NCI-H2171 treated with DMSO at 0.1 percent for 48 hours (cell line): ENCODE results near the gene IGLON5.
A peak's percentile ranks its signal among the peaks of the same experiment; 100 is the strongest.

Experiments used
- DNase-seq: peaks from one replicate; lab custom pipeline; 2025; lab: John Stamatoyannopoulos, UW

IGLON5 gene

DNA sequence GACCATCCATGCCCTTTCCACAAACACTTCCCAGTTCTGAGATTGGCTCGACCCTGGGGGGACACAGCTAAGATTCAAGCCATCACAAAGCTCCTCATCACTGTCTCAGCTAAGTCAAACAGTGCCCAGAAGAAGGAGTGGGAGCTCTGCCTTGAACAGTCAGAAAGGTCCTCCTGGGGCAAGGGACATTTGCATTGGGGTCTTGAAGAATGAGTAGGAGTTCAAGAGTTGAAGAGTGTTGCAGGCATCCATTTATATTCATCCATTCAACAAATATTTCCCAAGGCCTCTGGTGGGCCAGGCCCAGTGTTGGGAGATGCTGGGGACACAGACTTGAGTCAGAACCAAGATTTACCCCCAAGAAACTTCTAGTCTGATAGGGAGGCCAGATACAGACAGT is 6.5 kb downstream of the IGLON5 start:
- no peak for DNase-seq

DNA sequence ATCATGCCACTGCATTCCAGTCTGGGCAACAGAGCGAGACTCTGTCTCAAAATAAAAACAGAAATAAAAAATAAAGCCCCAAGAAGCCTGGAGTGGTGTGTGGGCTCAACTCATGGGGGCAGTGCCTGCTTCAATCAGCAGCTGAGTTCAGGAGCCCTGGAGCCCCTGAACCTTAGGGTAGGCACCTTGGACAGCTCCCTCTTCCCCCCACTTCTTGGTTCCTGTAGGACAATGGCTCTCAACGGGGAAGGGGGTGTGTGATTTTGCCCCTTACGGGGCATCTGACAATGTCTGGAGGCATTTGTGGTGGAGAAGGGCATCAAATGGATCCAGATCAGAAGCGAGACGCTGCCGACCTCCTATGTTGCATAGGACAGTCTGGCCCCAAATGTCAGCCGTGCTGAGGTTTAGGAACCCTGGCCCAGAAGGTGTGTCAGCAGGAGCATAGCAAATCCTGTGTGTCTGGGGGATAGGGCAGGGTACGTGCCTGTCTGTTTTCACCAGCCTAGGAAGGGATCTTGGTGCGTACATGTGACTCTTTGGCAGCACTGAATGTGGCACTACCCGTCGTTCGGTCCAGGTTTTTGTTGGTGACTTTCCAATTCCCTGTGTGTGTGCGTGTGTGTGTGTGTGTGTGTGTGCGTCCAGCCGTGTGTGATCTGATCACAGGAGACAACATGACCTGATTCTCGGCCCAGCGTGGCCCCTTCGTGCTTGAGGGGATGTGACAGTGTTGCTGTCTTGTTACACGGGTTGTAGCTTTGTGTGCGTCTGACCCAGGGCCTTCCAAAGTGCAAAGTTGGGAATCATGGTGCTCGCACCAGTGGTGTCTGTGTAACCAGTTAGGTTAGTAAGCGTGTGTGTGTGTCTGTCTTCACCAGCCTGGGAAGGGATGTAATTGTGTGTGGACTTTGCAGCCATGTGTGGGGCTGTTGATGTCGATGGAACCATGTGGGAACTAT is 7.5 kb downstream of the IGLON5 start:
- DNase-seq: no peak

DNA sequence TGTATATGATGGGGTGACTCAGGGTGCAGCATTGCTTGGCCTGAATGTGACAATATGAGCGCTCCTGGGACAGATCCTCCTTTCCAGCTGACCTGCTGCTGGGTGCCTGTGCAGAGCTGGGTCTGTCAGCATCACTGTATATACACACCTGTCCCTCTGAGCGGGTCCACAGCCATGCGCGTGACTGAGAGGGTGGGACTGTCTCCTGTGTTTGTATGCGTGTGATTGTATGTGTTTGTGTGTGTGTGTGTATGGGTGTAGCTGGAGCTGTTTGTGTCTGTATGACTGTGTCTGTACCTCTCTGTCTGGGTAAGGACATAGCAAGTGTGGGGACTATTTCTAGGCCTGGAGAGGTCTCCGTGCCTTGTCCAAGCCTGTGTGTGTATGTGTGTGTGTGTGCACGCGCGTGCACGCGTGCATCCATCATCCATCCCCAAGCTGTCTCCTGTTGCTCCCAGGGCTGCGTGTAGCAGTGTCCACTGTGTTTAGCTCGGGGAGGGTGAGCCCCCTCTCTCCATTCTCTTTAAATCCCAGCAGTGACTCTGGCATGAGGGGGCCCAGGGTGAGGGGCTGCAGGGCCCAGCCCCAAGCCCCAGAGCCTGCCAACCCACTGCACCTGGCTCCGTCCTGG is 8.3 kb downstream of the IGLON5 start:
- DNase-seq: no peak

DNA sequence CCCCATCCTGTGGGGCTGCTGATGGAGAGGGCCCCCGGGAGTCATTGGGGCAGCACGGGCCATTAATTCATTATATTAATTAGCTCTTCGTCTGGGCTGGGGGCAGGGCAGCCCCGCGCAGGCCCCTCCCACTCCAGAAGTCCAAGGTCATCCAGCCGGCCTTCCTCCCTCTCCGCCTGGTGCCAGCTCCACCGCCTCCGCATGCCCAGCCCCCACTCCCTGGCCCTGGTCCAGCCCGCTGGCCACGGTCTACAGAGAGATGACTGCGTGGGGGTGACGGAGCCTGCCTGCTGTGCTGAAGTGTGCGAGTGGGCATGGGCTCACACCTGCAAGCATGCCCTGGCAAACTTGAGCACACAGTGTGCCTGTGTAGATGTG is 8.8 kb downstream of the IGLON5 start:
- DNase-seq: no peak

DNA sequence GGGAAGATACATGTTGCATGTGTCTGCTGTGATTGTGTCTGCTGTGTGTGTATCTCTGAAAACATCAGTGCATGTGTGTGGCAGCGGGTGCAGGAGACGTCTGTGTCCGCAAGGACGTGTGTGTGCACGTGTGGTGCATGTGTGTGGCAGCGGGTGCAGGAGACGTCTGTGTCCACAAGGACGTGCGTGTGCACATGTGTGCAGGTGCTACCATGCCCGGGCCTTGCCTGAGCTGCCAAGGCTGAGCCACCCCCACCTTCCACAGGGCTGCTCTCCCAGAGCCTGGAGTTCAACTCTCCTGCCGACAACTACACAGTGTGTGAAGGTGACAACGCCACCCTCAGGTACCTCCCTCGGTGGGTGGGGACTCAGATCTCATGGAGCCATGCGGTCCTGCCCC is 10.4 kb downstream of the IGLON5 start:
- DNase-seq: no peak

DNA sequence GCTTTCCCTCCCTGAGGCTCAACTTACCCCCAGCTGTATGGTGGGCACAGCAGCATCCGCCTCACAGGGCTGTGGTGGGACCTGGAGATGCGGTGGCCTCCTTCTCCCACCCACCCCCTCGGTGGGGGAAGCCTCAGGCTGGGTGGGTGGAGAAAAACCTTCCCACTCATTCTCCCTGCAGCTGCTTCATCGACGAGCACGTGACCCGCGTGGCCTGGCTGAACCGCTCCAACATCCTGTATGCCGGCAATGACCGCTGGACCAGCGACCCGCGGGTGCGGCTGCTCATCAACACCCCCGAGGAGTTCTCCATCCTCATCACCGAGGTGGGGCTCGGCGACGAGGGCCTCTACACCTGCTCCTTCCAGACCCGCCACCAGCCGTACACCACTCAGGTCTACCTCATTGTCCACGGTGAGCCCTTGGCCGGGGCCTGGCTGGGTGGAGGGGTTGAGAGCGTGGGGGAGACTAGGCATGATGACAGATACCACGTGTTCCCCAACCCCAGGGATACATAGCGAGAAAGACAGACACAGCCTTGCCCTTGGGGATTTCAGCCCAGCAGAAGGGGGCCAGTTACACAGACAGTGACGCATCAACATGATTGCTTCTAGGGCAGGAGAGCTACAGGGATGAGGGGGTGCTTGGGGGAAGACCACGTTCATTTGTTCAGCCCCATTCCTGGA is 12.2 kb downstream of the IGLON5 start:
- DNase-seq: no peak

DNA sequence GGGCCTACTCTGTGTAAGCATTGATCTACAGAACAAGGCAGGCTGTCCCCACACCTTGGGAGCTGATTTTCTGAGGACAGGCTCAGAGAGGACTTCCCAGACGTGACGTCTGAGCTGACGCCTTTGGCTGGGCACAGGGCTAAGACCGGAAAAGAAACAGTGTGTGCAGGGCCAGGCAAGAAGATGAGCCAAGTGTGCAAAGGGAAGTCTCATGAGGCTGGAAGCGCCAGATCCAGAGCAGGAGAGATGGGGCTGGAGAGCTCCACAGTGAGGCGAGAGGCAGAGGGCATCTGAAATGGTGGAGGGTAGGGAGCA is 12.7 kb downstream of the IGLON5 start:
- no peak for DNase-seq

DNA sequence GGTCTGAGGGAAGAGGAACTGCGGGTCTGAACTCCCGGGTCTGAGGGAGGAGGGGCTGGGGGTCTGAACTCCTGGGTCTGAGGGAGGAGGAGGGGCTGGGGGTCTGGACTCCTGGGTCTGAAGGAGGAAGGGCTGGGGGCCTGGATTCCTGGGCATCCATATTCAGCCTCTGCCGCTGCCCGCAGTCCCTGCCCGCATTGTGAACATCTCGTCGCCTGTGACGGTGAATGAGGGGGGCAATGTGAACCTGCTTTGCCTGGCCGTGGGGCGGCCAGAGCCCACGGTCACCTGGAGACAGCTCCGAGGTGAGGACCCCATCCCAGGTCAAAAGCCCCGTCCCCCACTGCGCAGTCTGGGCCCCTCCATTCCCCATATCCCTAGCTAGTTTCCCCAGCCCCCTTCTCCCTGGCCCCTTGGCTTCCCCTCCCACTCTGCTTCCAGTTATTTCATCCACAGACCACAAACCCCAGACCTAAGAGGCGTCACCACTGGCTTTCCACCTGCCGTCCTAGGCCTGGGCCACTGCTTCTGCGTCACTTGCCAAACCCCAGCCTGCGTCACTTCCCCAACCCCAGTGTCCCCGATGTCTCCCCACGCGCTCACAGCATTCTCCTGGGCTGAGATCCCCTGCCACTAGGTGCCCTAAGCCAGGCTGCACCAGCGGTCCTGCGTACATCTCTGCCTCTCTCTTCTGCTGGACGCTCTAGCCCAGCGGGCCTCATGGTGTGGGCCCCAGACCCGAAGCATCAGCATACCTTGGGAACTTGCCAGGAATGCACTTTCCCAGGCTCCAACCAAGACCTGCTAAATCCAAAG is 13.9 kb downstream of the IGLON5 start:
- no peak for DNase-seq

DNA sequence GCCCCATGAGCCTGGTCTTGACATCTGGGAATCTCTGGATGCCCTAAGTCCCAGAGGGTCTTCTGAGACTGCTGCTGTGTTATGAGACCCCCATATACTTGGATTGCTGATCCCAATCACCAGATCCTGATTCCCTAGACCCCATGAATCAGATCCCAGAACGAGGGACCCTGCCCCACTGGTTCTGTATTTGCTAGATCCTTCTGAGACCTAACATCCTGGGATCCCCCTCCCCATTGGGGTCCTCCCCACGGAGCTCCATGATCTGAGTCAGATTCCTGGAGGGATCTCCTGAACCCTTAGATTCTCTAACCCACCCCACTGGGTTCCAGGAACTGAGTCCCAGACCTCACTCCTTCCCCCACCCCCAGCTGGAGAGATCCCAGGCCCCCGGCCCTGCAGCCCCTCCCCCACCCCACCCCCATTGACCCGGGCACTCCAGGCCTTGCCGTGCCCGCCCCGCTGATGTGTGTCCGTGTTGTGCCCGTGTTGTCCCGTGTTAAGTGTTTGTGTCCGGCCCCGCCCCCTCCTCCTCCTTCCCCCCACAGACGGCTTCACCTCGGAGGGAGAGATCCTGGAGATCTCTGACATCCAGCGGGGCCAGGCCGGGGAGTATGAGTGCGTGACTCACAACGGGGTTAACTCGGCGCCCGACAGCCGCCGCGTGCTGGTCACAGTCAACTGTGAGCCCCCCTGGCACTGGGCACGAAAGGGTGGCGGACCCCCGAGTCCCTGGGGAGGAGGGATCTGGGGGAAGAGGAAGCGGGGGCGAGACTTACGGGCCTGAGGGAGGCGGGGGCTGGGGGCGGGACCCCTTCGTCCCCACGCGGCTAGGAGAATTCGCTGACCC is 15.0 kb downstream of the IGLON5 start:
- DNase-seq: no peak

DNA sequence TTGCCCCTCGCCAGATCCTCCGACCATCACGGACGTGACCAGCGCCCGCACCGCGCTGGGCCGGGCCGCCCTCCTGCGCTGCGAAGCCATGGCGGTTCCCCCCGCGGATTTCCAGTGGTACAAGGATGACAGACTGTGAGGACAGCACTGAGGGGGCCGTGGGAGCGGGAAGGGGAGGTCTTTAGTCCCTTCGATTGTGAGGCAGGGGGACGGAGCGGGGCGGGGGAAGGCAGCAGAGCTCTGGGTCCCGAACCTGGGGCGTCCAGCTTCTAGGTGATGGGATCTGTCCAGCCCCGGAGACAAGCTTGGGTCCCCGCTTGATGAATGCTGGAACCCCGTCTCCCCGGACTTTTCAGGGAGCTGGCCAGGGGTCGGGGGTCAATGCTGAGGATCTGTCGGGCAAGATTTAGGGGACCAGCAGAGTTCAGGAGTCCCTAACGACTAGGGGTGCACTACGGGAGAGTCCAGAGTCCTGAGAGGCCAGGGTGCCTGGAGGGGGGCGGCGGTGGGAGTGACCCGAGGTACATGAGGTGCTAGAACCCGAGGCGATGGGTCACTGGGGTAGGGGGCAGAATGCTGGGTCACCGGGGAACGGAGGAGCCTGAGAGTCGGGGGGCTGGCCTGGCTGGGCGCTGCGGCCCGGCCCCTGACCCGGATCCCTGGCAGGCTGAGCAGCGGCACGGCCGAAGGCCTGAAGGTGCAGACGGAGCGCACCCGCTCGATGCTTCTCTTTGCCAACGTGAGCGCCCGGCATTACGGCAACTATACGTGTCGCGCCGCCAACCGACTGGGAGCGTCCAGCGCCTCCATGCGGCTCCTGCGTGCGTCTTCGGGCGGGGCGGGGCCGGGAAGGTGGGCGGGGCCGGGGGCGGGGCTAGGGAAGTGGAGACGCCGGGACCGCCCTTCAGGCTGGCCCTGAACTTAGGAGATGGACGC is 15.9 kb downstream of the IGLON5 start:
- no peak for DNase-seq

DNA sequence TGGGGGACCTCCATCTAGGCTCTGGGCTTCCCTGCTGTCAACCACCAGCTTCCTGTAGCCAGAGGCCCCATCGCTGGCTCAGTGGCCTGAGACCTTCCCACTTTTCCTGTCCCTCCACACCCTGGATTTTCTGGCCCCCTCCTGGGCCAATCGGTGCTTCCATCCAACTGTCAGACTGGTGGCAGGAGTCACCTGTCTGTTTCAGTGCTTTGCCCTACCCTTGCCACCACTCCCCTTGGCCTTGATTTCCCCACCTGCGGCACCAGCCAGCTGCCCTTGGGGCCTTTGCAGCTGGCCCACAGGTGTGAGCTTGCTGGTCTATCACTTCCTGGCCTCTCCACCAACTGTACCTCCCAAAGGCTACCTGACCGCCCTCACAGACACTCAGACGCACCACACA is 18.0 kb downstream of the IGLON5 start:
- no peak for DNase-seq

DNA sequence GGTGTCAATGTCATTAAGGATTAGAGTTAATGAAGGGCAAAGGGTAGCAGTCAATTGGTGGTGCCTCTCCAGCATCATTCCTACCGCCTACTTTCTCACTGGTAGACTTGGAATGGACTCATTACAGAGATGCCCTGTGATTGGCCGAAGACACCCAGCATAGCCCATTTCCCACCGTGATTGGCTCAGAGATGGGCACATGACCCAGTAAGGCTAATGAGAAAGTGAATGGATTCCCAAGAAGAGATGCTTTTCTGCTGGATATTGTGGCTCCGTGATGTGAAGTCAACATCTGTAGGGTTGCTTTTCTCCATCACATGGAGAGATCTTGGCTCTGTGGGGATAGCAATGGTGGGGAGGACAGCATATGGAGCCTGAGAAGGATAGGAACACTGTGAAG is 18.9 kb downstream of the IGLON5 start:
- no peak for DNase-seq

DNA sequence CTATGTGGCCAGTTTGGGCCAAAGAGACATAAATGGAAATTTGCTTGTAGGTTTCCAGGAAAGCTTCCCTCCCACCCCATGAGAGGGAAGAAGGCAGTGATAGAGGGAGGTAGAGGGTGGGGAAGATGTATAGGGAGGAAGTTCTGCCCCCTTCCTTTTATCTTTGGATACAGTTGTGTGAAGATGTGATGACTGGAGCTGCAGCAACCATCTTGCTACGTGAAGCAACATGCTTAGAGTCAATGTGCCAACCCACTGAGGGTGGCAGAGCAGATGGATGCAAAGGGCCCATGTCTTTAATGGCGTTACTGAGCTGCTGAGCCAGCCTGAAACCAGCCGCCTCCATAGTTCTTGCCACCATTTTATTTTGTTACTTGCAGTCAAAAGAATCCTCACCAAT is 19.7 kb downstream of the IGLON5 start:
- DNase-seq: no peak

DNA sequence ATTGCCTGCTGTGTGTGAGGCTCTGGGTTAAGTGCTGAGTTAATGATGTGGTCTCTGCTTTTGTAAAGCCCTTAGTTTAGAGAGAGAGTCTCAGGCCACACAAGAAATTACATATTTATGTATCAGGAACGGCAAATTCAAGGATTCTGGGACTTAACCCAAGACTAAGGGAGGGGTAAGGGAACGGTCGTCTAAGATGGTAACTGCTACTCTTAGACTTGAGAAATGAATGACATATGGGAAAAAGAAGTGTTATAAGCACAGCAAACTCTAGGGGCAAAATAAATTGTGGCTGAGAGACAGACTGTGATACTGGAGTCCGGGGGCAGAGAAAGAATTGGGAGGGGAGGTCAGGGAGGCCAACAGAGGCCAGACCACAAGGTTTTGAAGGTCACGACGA is 20.3 kb downstream of the IGLON5 start:
- no peak for DNase-seq

DNA sequence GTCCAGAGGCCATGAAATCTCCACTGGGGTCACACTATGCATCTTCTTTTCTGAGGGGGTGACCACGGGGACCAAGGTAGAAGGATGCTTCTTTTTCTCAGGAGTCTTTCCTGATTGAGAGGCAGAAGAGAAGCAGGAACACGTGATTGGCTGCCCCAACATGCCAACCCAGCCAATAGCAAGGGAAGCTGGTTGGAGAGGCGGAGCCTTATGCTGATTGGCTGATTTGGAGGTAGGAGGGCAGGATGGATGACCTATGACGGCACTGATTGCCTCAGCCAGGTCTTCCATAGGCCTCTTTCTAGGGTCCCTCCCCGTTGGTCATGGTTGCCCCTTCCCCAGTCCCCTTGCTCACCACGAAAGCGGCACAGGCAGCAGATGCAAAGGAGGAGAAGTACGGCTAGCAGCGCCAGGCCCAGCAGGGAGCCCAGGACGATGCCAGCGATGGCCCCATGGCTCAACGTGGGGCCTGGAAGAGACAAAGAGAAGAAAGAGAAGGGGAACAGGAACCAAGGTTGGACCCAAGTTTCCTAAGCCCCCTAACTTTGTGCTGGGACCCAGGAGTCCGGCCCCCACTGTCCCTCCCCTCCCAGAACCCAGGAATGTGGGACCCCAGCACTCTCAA is 22.5 kb downstream of the IGLON5 start:
- no peak for DNase-seq

DNA sequence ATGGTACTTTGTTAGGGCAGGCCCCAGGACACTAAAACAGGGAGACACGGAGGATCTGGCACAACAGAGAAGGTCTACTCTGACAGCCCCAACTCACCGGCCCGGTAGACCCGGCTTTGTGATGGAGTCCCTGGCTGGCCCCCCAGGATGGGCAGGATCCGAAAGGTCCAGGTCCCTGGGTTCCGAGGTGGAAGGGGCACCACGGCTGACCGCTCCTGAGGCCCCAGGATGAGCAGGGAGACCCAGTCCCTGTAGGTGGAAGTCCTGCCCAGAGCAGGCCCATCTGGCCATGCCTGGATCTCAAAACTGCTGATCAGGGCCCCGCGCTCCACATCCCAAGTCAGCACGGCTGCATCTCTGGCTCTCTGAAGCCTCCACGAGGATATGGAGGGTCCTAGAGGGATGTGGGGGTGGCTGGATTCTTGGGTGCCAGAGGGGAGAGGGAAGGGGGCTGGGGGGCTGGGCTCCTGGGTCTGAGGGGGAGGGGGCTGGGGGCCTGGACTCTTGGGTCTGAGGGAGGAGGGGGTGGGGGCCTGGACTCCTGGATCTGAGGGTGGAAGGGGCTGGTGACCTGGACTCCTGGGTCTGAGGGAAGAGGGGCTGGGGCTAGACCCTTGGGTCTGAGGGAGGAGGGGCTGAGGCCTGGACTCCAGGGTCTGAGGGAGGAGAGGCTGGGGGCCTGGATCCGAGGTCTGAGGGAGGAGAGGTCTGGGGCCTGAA is 25.9 kb downstream of the IGLON5 start:
- no peak for DNase-seq

DNA sequence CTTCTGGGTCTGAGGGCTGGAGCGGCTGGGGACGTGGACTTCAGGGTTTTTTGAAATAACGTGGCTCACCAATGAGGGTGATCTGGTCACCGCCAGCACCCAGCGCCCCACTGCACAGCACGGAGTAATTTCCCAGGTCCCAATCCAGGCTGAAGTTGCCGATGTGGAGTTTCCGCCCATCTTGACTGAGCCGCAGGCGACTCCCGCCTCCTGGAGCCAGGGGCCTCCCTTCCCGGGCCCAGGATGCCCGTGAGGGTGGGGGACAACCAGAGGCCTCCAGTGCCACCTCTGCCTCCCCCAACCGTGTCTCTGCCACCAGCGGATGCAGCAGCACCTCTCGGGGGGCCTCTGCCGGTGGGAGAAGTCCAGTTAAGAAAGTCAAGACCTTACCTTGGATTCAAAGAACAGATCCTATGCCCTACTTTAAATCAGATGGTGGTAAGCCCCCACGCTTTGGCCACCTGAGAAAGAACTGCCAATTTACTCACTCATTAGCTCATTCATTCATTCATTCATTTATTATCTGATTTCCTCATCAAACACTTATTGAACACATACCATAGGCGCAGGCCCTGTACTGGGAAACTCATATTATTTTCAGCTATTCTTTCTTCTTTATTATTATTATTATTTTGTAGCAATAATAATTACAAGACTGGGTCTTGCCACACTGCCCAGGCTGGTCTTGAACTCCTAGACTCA is 26.6 kb downstream of the IGLON5 start:
- no peak for DNase-seq

DNA sequence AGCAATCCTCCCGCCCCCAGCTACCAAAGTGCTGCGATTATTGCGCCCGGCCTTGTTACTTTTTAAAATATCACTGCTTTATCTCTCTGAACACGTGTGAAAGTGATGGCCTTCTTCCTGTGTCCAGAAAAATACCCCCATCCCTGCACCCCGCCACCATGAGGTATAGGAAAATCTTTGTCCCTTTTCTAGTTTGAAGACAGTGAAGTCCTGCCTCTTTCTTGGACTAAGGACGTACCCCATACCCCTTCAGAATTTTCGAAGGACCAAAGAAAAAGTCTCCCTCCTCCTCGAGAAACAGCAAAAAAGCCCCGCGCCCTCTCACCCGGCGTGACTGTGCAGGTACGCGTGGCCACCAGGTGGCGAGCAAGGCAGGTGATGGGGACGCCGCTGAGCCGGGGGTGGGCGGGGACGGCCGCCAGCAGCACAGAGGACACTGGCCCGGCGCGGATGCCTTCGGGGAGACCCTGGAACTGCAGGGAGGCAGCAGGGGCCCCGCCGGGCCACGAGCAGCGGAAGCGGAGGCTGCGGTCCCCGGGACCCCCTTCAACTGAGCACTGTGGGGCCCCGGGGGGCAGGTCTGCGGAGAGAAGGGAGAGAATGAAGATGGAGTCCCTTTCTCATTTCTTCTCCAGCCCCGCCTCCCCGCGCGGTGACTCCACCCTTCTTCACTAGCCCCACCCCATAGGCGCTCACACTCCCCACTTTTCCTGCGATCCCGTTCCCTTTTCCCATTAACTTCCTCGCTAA is 27.3 kb downstream of the IGLON5 start:
- DNase-seq: peak; percentile 70
